Stimulated activated CD4-positive, alpha-beta T cell treated with anti-CD3 and anti-CD28 coated beads, Interleukin-15, amount 100 ng/mL, for 24 hours (primary cell): ENCODE measurements around the gene OR11G2.
"Not testable (repeated sequence)": the region's sequence is repeated elsewhere in the genome, so short reads cannot be mapped to it uniquely, and the experiment has no call there.

Experiments used
- DNase-seq: peaks from one replicate; pipeline ENCODE4 v3.0.0-alpha.2; 2020

The OR11G2 gene

DNA sequence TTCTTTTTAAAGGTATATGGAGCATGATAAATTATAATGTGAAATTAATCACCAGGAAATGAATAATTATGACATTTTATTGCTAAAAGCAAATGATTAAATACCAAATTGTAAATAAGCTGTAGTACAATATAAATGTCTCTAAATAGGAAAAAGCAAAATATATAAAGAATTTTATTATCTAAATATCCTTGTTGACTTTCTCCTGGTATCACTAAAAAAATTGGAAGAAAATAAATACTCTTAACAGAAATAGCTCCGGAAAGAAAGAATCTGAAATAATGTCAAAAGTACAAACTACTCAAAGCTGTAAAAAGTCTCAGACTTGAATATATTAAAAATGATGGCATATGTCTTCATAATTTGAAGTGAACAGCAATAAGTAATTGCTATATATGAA is 38.0 kb downstream of the OR11G2 start, which contains the start of gene OR11H7:
OR11H7 (plus strand) TSS at position 301 of the 400 bp plus-strand sequence.
- no peak for DNase-seq

DNA sequence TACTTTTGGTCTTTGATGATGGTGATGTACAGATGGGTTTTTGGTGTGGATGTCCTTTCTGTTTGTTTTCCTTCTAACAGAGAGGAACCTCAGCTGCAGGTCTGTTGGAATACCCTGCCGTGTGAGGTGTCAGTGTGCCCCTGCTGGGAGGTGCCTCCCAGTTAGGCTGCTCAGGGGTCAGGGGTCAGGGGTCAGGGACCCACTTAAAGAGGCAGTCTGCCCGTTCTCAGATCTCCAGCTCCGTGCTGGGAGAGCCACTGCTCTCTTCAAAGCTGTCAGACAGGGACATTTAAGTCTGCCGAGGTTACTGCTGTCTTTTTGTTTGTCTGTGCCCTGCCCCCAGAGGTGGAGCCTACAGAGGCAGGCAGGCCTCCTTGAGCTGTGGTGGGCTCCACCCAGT is 44.7 kb downstream of the OR11G2 start:
- not testable (repeated sequence) for DNase-seq

DNA sequence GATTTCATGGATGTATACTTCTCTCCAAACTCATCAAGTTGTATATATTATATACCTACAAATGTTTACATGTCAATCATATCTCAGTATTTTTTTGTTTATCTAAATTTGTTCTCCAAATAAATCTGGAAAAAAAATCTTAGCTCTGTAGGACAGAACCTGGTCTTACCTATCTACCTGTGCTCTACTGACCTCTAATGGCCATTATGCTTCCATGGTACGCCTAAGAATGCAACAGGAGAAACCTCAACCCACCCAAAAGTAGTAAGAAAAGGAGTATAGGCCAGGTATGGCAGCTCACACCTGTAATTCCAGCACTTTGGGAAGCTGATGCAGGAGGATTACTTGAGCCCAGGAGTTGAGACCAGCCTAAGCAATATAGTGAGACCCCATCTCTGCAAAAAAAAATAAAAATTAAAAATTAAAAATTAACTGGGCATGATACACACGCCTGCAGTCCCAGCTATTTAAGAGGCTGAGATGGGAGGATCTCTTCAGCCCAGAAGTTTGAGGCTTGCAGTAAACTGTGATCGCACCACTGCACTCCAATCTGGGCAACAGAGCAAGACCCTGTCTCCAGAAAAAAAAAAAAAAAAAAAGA is 57.0 kb downstream of the OR11G2 start:
- no peak for DNase-seq
